GM23338 (cell line): ENCODE measurements around the gene SUPT7L.
"Not testable (repeated sequence)": the region's sequence is repeated elsewhere in the genome, so short reads cannot be mapped to it uniquely, and the experiment has no call there.

Experiments
- CTCF ChIP-seq, 2 experiments: fragments of 200-600 bp in 1 of 2; sonication (generic) in 1 of 2; conservative IDR thresholded peaks; 2 replicates each; pipeline versions ENCODE4 v1.5.1 to v1.6.1; 2016 to 2017; ENCODE audit warnings: antibody characterized with exemption in 2 of 2, low read depth in 2 of 2, mild to moderate bottlenecking in 2 of 2, moderate library complexity in 1 of 2
- EZH2phosphoT487 ChIP-seq: fragments of 200-600 bp; sonication (generic); IDR thresholded peaks from one replicate; pipeline ENCODE4 v1.8.1; 2018; ENCODE audit warnings: antibody characterized with exemption; ENCODE audit not compliant: unreplicated experiment
- POLR2AphosphoS5 ChIP-seq: IDR thresholded peaks from 2 replicates; pipeline ENCODE4 v1.6.1; 2016; ENCODE audit warnings: antibody characterized with exemption, low read depth

GRCh38 chr2:27685006-27685405 lies 21.6 kb upstream of the SUPT7L start:
- TF ChIP-seq CTCF (conservative IDR thresholded peaks at IDR 0.05; ENCODE audit: low read depth in 2 of 2); EZH2phosphoT487; POLR2AphosphoS5: not testable (repeated sequence)
